Esophagus squamous epithelium (tissue), 4 donors: ENCODE results near the gene SIGLECL1.

Experiments used
- CTCF ChIP-seq, 6 experiments: fragments of 450-650 bp in 4 of 6; fragments of 200-600 bp in 2 of 6; sonication (generic) in 2 of 6; IDR thresholded peaks; one replicate each; pipeline ENCODE4 v1.5.1; 2016 to 2019; ENCODE audit warnings: antibody characterized with exemption in 6 of 6, mild to moderate bottlenecking in 4 of 6, moderate library complexity in 4 of 6
- POLR2A ChIP-seq, 4 donors: fragments of 450-650 bp; IDR thresholded peaks; one replicate each; pipeline ENCODE4 v1.6.1; 2017; ENCODE audit warnings: antibody characterized with exemption in 4 of 4, mild to moderate bottlenecking in 4 of 4, moderate library complexity in 3 of 4

GRCh38 chr19:51252306-51253079, 1.6 kb downstream of the SIGLECL1 start:
- TF ChIP-seq CTCF (IDR thresholded peaks at IDR 0.05): no peak
- no peak for TF ChIP-seq POLR2A (IDR thresholded peaks at IDR 0.05)
